Liver (tissue), 9 donors: ENCODE data around the gene SH3RF3. TPM values are rescaled to one million over a fixed set of nuclear protein-coding genes. Genes with fewer than 3 reads are reported as not detected.

Experiments
- DNase-seq: peaks from one replicate; pipeline ENCODE4 v3.0.0-alpha.2; 2017; ENCODE audit warnings: low spot score
- H3K27ac ChIP-seq, 2 donors: one replicate each; pipeline ENCODE4 v1.7.0; 2013; ENCODE audit warnings: inconsistent platforms in 2 of 2, low read length in 2 of 2, control low read depth in 1 of 2, low read depth in 1 of 2, mild to moderate bottlenecking in 1 of 2
- H3K27me3 ChIP-seq, 4 donors: one replicate each; pipeline versions ENCODE4 v1.6.1 to v1.7.0; 2013; ENCODE audit warnings: low read length in 3 of 4, inconsistent platforms in 1 of 4, mild to moderate bottlenecking in 1 of 4, moderate library complexity in 1 of 4; ENCODE audit not compliant: control insufficient read depth in 4 of 4, insufficient read depth in 4 of 4
- H3K36me3 ChIP-seq, 4 donors: one replicate each; pipeline versions ENCODE4 v1.6.1 to v1.7.0; 2013; ENCODE audit warnings: low read length in 3 of 4, mild to moderate bottlenecking in 3 of 4, low read depth in 1 of 4, moderate library complexity in 1 of 4; ENCODE audit not compliant: control insufficient read depth in 4 of 4, insufficient read depth in 3 of 4
- H3K4me1 ChIP-seq, 4 donors: one replicate each; pipeline versions ENCODE4 v1.6.1 to v1.7.0; 2013; ENCODE audit warnings: low read length in 3 of 4, mild to moderate bottlenecking in 3 of 4, moderate library complexity in 1 of 4; ENCODE audit not compliant: control insufficient read depth in 4 of 4, insufficient read depth in 4 of 4
- H3K4me3 ChIP-seq, 3 donors: one replicate each; pipeline versions ENCODE4 v1.6.1 to v1.7.0; 2013; ENCODE audit warnings: low read length in 3 of 3, control low read depth in 1 of 3, low read depth in 1 of 3, mild to moderate bottlenecking in 1 of 3
- H3K9ac ChIP-seq, 2 donors: one replicate each; pipeline ENCODE4 v1.7.0; 2013; ENCODE audit warnings: low read length in 2 of 2, mild to moderate bottlenecking in 2 of 2, moderate library complexity in 2 of 2, control low read depth in 1 of 2, low read depth in 1 of 2
- H3K9me3 ChIP-seq, 4 donors: one replicate each; pipeline versions ENCODE4 v1.6.1 to v1.7.0; 2013; ENCODE audit warnings: low read length in 3 of 4; ENCODE audit not compliant: control insufficient read depth in 4 of 4
- CTCF ChIP-seq: fragments of 150-350 bp; IDR thresholded peaks from 2 replicates; pipeline ENCODE4 v1.5.1; 2017; ENCODE audit warnings: improper control_type of control experiment, low read depth, low read length; ENCODE audit not compliant: missing input control
- EGR1 ChIP-seq, 2 donors: IDR thresholded peaks; 2 replicates each; pipeline ENCODE4 v1.6.1; 2016 to 2018; ENCODE audit warnings: antibody characterized with exemption in 2 of 2, low read depth in 2 of 2
- FOXA1 ChIP-seq: IDR thresholded peaks from 2 replicates; pipeline ENCODE4 v1.6.1; 2016; ENCODE audit warnings: antibody characterized with exemption
- FOXA2 ChIP-seq: IDR thresholded peaks from 2 replicates; pipeline ENCODE4 v1.6.1; 2016; ENCODE audit warnings: antibody characterized with exemption
- GABPA ChIP-seq, 2 donors: IDR thresholded peaks in 1 of 2; conservative IDR thresholded peaks in 1 of 2; 2 replicates each; pipeline ENCODE4 v1.6.1; 2016; ENCODE audit warnings: antibody characterized with exemption in 2 of 2, mild to moderate bottlenecking in 1 of 2, moderate library complexity in 1 of 2
- HNF4A ChIP-seq, 2 donors: conservative IDR thresholded peaks; 2 replicates each; pipeline ENCODE4 v1.6.1; 2016; ENCODE audit warnings: antibody characterized with exemption in 2 of 2, mild to moderate bottlenecking in 2 of 2
- HNF4G ChIP-seq: IDR thresholded peaks from 2 replicates; pipeline ENCODE4 v1.6.1; 2016; ENCODE audit warnings: antibody characterized with exemption
- JUND ChIP-seq, 2 donors: IDR thresholded peaks; 2 replicates each; pipeline ENCODE4 v1.6.1; 2016; ENCODE audit warnings: antibody characterized with exemption in 2 of 2
- MAX ChIP-seq: IDR thresholded peaks from 2 replicates; pipeline ENCODE4 v1.6.1; 2016; ENCODE audit warnings: antibody characterized with exemption
- NR2F2 ChIP-seq: IDR thresholded peaks from 2 replicates; pipeline ENCODE4 v1.6.1; 2016; ENCODE audit warnings: antibody characterized with exemption
- RAD21 ChIP-seq, 2 donors: IDR thresholded peaks; 2 replicates each; pipeline ENCODE4 v1.6.1; 2016; ENCODE audit warnings: antibody characterized with exemption in 2 of 2, mild to moderate bottlenecking in 2 of 2
- RXRA ChIP-seq, 2 donors: IDR thresholded peaks; 2 replicates each; pipeline ENCODE4 v1.6.1; 2017 to 2018; ENCODE audit warnings: antibody characterized with exemption in 2 of 2, mild to moderate bottlenecking in 1 of 2
- SP1 ChIP-seq: IDR thresholded peaks from 2 replicates; pipeline ENCODE4 v1.6.1; 2018; ENCODE audit warnings: antibody characterized with exemption, mild to moderate bottlenecking
- TAF1 ChIP-seq: conservative IDR thresholded peaks from 2 replicates; pipeline ENCODE4 v1.6.1; 2016; ENCODE audit warnings: antibody characterized with exemption, mild to moderate bottlenecking
- YY1 ChIP-seq: IDR thresholded peaks from 2 replicates; pipeline ENCODE4 v1.6.1; 2016; ENCODE audit warnings: antibody characterized with exemption, mild to moderate bottlenecking
- ZBTB33 ChIP-seq: IDR thresholded peaks from 2 replicates; pipeline ENCODE4 v1.6.1; 2016; ENCODE audit warnings: antibody characterized with exemption
- WGBS: extraction: QIAGEN DNeasy Blood & Tissue Kit; methylation state at CpG from one replicate; pipeline ENCODE4 v1.1.7; 2013; 5-methylcytosine and 5-hydroxymethylcytosine counted together
- polyA plus RNA-seq, 2 donors: library from polyadenylated mRNA; stranded (reverse) in 1 of 2; unstranded in 1 of 2; fragments of 200-250 nt in 1 of 2; fragments of >200 nt in 1 of 2; fragmentation: Nextera tagmentation in 1 of 2; extraction: Ambion mirVana in 1 of 2; gene quantifications; one replicate each; pipeline versions ENCODE4 v1.2.1 to v1.2.3, GENCODE V29; 2013 to 2015
- total RNA-seq, 2 donors: library from RNA; depleted of rRNA; stranded (reverse); fragments of >200 nt; gene quantifications; one replicate each; pipeline ENCODE4 v1.2.3, GENCODE V29; 2014
- TF ChIP-seq, protein P1 (sequence below): IDR thresholded peaks from 2 replicates; pipeline ENCODE4 v1.6.1; 2016; ENCODE audit warnings: antibody characterized with exemption, mild to moderate bottlenecking
- TF ChIP-seq, protein P2 (sequence below): IDR thresholded peaks from 2 replicates; pipeline ENCODE4 v1.6.1; 2016; ENCODE audit warnings: antibody characterized with exemption
- donor health status: healthy.
- donor health status: healthy.
- donor health status: healthy.
- donor health status: healthy.
- donor health status: healthy.

Gene SH3RF3
- total and polyA plus RNA-seq, 4 donors = 0.11 to 1.0 (median 0.54) TPM

- no peak for TF ChIP-seq CTCF
Measured at GRCh38 chr2:109355192-109355843, 226.3 kb downstream of the SH3RF3 start (continued).

DNA sequence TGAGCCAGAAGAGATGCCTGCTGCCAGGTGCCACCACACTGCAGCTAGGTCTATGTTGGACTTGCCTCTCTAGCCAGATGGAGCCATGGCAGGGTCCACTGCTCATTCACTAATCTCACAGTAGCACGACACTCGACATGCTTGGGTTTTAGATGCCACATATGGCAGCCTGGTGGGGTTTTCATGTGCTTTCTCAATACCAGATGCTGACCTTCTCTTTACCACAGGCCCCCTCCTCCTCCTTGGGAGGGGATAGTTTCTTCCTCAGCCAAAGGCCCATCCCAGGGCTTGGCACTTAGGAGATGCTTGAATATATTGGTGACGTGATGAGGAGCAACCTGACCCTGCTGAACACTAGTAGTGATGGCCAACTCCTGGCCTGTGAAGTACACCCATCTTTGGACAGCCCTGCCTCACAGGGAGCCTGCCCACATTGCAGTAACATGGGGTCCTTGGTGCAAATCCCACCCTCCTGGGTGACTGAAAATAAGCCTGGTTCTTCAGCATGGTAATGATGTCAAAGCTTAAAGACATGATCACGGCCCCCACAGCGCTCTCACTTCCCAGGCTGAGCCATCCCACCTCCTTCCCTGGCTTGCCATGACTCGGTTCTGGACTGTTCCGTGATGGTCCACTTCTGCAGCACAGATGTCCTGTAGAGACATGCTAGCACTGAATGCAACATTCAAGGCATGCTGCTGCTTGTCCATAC lies 227.5 kb downstream of the SH3RF3 start:
- H3K27ac ChIP-seq = no peak overlapping the region
- H3K9ac ChIP-seq = no peak overlapping the region
- no peaks in the 10 kb centered on the region for H3K27me3 ChIP-seq
- no peak overlapping the region for H3K4me3 ChIP-seq
- H3K4me1 ChIP-seq = no peaks in the 10 kb centered on the region
- DNase-seq = peak; percentile 12
- H3K36me3 ChIP-seq = no peaks in the 10 kb centered on the region
- peaks cover 0 to 12% (median 1%) of the 10 kb centered on the region in 4 donors for H3K9me3 ChIP-seq
- TF ChIP-seq NR2F2 (no peak), CTCF (no peak), FOXA1 (no peak), HNF4G (no peak), SP1 (no peak), MAX (no peak), YY1 (no peak), ZBTB33 (no peak), FOXA2 (no peak), JUND (IDR thresholded peaks at IDR 0.05) (no peak), RXRA (IDR thresholded peaks at IDR 0.05) (no peak), HNF4A (conservative IDR thresholded peaks at IDR 0.05) (no peak), EGR1 (IDR thresholded peaks at IDR 0.05; ENCODE audit: low read depth in 2 of 2) (no peak), RAD21 (IDR thresholded peaks at IDR 0.05) (no peak), GABPA (IDR thresholded peaks at IDR 0.05 in 1 of 2, conservative IDR thresholded peaks at IDR 0.05 in 1 of 2) (no peak), TAF1 (no peak)
- TF ChIP-seq, protein P1, sequence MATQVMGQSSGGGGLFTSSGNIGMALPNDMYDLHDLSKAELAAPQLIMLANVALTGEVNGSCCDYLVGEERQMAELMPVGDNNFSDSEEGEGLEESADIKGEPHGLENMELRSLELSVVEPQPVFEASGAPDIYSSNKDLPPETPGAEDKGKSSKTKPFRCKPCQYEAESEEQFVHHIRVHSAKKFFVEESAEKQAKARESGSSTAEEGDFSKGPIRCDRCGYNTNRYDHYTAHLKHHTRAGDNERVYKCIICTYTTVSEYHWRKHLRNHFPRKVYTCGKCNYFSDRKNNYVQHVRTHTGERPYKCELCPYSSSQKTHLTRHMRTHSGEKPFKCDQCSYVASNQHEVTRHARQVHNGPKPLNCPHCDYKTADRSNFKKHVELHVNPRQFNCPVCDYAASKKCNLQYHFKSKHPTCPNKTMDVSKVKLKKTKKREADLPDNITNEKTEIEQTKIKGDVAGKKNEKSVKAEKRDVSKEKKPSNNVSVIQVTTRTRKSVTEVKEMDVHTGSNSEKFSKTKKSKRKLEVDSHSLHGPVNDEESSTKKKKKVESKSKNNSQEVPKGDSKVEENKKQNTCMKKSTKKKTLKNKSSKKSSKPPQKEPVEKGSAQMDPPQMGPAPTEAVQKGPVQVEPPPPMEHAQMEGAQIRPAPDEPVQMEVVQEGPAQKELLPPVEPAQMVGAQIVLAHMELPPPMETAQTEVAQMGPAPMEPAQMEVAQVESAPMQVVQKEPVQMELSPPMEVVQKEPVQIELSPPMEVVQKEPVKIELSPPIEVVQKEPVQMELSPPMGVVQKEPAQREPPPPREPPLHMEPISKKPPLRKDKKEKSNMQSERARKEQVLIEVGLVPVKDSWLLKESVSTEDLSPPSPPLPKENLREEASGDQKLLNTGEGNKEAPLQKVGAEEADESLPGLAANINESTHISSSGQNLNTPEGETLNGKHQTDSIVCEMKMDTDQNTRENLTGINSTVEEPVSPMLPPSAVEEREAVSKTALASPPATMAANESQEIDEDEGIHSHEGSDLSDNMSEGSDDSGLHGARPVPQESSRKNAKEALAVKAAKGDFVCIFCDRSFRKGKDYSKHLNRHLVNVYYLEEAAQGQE = no peak
- TF ChIP-seq, protein P2, sequence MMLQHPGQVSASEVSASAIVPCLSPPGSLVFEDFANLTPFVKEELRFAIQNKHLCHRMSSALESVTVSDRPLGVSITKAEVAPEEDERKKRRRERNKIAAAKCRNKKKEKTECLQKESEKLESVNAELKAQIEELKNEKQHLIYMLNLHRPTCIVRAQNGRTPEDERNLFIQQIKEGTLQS = no peak
- 92% methylated on average over 7 of the region's 7 CpGs for whole genome bisulfite sequencing
